Ramos (cell line): ENCODE measurements around the gene CYTH1.

Source experiments
- in situ Hi-C: fragments of 300-500 bp; cut with MboI; formaldehyde crosslinking; loops from one replicate; pipeline ENCODE4 v1.14.3; 2022; ENCODE audit warnings: low sequenced_read_pairs; ENCODE audit not compliant: unreplicated experiment

The CYTH1 gene

DNA sequence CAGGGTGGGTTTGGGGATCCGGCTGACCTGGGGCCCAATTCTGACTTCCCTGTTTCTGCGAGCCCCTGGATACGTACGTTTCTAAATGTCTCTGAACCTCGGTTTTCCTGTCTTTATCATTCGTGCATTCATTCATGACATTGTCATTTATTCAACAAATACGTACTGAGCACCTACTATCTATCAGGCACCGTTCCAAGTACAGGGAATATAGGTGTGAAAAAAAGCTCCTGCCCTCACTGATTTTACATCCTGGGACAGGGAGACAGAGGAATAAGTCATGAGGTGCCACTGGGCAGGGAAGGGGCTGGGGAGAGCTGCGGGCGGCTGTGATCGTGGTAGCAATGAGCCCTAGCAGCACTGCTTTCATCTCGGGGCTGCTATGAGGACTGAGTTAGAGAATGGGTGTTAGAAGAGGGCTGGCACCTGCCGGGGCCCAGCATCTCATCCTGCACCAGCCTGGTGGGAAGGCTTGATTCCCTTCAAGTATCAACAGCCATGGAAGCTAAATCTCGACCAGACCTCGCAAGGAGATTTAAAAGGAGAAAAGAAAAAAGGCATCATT is 116.6 kb downstream of the CYTH1 start:
- in situ Hi-C loops = no loop called here

DNA sequence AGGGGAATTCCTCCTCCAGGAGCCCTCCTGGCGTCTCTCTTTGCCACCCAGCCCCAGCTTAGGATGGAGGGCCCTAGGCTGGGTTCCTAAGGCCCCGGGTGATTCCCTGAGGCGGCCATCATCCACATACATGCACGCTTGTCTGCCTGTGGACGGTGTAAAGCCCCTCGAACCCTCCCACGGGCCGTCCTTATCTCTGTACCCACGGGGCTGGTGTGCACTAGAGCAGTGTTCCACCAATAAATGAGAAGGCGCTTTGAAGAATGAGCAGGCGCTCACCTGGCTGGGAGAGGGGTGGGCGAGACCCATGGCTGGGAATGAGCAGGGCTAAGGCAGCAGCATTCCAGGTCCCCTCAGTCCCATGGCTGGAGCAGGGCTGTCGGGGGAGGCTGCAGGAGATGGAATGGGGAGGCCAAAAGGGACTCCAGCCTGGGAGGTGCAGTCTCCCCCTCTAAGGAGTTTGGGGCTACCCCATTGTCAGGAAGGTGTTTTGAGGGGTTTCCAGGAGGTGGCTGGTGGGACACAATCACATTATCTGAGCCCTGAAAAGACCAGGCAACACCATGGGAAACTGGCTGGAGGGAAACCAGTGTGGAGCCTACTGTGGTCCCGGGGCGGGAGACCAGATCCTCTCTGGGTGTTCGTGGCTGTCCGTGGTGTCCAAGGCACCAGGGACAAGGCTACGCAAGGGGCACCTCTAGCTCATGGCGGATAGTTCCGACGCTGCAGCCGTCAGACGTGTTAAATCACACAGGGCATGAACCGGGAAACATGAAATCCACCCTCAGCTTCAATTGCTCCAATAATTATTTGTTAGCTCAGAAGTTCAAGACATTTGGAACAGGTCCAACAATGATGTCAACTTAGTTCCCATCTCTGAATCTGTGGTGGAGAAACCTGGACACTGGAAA is 117.3 kb downstream of the CYTH1 start:
- in situ Hi-C loops = no loop called here

DNA sequence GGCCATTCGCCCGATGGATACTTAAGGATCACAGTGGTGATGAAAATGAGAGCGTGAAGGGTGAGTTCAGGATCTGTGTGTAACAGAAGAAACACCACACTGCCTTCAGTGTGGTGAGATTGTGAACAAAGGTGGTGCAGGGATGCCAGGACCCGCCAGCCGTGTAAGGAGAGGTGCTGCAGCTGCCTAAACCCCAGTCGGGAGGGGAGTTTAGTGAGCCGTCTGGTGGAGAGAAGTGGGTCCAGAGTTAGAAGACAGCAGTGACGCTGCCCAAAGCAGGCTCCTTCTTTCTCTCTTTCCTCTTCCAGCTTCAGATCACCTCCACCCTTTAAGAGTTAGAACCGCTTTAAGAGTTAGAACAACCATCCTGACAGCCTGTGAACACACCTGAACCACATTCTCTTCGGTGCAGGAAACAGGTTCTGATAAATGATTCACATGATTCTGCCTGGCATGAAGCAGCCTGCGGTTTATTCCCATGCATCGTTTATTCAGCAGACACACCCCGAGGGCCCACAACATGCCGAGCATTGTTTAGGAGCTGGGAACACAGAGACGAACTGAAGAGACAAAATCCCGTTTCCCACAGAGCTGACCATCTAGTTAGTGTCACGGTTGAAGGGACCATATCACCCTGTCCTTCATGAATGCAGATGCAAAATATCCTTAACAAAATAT is 120.8 kb downstream of the CYTH1 start:
- in situ Hi-C loops = no loop called here

DNA sequence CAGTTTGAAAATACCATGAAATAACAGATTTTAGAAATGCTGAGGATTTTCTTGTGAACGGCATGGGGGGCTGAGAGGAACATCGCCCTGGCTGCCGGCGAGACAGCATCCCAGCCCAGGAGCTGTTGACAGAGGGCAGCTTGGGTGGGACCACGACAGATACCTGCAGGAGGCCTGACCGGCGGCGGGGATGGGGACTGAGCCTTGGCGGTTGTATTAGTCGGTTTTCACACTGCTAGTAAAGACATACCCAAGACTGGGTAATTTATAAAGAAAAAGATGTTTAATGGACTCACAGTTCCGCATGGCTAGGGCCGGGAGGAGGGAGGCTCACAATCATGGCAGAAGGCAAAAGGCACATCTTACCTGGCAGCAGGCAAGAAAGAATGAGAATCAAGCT is 122.5 kb downstream of the CYTH1 start:
- in situ Hi-C loops = no loop called here

DNA sequence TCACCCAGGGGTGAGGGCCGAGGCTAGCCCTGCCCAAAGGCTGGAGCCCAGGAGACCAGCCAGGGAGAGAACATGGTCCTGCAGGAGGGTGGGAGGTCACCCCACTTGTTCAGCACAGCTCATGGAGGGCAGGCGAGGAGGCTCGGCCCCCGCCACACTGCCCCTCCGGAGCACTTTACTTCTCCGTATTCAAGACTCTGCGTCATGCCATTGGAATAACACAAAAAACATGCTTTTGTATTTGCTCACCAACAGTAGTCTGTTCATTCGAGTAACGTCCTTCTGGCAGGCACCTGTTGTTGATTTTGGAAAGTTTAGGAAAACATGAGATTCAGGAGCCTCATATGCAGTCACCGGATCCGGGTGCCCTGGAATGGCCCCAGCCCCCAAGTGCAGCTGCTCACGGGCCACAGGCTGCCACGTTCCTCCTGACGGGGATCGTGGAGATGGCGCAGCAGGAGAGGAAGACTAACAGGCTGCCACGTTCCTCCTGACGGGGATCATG is 123.7 kb downstream of the CYTH1 start:
- in situ Hi-C loops = no loop called here

DNA sequence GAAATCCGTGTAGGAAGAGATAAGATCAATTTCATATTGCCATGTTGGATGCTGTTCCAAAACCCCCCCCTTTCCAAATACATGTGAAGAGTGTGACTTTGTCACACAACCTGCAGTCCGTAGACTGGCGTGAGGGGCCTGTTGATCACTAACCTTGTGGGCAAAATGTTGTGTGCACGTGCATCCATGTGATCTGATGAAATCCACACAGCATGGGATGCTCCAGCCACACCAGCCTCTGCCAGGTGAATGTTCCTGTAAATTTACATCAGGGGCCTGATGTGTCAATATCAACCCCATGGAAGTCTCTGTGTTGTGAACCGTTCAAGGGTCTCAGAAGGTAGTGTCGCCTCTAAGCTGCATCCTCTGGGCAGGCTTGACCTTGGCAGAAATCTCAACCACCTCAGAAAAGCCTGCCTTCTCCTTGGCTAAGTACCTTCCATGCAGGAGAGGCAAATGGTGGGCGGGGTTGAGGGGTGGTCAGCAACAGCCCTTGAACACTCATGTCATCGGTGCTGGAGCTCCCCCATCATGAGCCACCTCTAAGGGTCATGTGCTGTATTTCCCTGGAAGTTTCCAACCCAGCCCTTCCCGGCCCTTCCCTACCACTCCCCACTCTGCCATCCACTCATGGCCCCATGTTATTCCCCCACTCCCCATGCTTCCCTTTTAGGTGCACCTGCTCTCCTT is 126.7 kb downstream of the CYTH1 start:
- in situ Hi-C loops = no loop called here

DNA sequence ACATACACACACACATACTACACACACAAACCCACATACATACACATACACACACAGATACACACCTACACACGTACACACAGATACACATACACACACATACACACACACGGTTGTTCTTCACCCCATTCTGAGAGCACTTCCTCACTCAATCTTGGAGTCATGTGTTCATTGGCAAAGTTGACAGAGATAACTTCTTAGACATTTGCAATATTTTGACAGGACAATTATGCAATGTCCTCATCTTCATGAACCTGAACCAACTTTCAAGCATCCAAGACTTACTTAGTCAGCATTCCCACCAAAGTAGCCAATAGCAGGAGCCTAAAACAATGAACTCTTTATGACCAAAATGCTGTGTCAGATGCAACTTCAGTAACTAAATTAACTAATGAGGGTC is 127.7 kb downstream of the CYTH1 start:
- in situ Hi-C loops = no loop called here

DNA sequence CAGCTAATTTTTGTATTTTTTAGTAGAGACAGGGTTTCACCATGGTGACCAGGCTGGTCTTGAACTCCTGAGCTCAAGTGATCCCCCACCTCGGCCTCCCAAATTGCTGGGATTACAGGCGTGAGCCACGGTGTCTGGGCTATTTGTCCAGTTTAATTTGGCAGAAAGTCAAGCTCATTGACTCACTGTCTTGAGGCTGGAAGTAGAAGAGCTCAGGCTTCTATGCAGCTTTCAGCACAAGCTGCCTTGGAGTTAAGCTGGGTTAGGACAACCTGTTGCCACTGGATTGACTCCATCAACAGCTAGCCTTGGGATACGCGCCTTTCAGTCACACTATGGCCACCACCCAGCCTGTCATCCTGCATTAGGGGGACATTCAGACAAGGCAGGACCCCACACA is 128.7 kb downstream of the CYTH1 start:
- in situ Hi-C loops = no loop called here

DNA sequence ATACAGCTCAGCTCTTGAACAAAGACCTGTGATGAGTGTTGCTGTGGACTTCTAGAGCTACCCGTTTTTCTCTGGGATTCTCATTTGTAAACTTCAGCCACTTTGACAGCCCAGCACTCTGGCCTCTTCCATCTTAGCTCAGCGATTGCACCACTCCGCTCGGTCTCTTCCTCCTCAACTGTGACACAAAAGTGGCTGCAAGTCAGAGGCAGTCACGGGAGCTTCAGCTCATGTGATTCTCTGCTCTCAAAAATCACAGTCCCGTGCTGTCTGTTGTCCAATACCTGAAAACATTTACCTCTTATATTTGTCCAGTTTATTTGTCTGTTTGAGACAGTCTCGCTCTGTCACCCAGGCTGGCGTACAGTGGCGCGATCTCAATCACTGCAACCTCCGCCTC is 129.2 kb downstream of the CYTH1 start:
- in situ Hi-C loops = no loop called here

DNA sequence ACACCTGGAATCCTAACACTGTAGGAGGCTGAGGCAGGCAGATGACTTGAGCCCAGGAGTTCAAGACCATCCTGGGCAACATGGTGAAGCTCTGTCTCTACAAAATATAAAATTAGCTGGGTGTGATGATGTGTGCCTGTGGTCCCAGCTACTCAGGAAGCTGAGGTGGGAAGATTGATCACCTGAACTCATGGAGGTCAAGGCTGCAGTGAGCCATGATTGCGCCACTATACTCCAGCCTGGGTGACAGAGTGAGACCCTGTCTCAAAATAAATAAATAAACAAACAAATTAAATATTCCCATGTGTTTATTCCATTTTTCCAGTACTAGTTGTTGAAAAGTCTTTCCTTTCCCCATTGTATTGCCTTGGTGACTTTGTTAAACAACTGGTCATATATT is 130.0 kb downstream of the CYTH1 start:
- in situ Hi-C loops = no loop called here

DNA sequence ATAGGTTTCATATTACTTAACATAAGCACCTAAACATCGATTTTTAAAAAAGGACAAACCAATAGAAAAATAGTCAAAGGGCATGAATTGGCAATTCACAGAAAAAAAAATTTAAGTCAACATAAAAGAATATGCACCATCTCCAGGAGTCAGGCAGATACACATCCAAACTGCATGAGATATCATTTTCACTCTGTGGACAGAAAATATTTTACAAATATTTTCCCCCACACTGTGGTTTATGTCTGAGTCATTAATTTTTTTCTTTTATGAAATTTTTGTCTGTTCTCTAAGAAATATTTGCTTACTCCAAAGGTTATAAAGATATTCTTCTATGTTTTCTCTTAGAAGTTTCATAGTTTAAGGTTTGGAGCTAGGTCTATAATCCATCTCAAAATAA is 130.5 kb downstream of the CYTH1 start:
- in situ Hi-C loops = no loop called here

DNA sequence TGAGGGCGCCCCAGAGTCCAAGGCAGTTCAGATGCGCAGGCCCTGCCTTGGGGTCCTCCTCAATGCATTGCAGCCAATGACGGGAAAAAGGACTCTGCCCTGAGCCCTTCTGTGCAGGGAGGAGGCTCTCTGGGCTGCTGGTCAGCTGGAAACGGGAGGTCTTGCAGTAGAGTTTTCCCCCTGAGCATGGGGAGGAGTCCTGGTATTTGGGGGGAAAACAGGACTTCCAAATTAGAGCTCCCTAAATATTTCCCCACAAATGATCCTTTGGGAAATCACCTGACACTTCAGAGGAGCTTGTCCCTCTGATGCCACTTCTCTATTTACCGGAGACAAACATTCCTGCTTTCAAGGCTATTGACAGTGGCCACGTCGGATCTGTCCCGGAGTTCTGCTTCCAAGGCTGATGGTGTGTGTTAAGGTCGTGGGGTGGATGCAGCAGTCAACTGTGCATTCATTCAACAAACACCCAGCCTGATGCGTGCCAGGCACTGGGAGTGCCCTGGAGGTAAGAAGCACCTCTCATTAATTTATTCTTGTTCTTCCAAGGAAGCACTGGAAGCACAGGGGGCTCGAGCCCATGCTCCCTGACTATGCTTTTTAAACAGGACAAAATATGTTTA is 131.9 kb downstream of the CYTH1 start:
- in situ Hi-C loops = no loop called here

DNA sequence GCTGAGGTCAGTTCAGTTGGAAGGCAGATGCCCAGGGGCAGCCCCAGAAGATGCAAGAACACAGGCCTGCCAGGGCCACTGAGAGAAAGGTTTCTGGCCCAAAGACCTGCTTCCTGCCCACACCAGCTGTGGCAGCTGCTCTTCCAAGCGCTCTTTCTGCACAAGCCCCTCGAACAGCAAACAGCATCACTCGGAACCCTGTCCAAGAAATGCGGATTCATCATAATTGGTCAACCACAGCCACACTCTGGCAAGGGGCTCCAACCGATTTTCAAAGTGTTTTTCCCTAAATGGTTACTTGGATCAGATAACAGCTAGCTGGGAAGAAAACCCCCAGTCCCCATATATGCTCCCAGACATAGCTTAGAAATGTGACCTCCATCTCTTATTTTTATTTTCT is 133.8 kb downstream of the CYTH1 start:
- in situ Hi-C loops = no loop called here

DNA sequence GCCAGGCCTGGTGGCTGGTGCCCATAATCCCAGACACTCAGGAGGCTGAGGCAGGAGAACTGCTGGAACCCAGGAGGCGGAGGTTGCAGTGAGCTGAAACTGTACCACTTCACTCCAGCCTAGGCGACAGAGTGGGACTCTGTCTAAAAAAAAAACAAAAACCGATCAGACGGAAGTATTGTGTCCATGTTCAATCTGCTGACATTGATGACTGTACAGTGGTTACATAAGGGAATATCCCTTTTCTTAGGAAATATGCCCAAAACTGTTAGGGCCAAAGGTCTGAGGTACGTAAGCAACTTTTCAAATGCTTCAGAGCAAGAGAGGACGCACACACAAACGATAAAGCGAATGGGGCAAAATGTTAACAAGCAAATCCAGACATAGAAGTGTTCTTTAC is 135.0 kb downstream of the CYTH1 start:
- in situ Hi-C loops = no loop called here

DNA sequence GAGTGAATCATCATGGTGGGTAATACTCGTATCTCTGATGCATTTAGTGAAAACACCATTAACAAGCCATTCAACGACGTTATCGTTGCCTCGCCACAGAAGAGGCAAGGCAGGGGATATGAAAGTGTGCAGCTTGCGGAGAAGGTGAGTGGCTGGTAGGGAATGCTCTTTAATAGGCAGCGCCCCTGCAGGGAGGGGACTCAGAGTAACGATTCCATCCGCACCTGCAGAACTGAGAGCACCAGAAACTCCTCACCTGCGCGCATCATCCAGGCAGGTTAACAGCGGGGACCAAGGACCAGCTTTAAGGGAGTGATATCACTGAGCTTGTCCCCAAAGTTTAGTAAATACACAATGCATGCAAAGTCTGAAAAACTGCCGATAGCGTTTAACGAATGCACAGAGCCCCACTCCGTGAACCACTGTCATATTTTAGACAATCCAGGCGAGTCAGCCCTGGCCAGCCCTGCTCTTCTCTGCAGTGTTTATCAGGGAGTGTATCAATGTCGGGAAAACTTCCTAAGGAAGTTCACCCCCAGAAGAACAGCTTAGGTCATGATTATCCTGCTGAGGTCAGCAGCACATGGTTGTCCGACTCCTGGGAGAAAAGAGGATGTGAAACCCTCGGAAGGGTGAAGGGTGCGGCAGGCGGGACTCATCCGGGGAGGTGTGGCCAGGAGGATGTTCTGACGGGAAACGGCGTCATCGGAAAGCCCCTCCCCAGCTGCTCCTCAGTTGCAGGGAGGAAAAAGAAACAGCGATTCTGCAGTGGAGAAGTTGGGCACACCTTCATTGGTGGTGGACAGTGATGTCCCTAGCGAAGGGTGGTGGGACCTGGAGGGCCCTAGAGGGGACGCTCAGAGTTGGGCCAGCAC is 136.4 kb downstream of the CYTH1 start:
- in situ Hi-C loops = no loop called here

DNA sequence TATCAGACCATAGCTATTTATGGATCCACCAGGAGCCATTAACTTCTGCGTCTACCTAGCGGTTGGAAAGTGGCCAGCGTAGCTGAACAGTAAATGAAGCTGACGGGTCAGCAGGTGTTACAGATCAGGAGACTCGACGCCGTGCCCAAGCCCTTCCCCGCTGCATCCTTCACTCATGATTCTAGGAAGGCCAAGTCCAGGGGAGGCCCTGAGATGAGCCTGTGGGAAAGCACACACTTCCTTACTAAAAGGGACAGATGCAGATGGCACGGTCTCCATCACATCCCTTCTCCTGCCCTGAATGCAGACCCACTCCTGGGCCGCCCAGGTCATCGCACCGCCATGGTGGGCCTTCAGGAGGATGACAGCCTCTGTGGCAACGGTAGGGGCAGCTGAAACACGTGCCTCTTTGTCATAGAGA is 137.1 kb downstream of the CYTH1 start:
- in situ Hi-C loops = no loop called here

DNA sequence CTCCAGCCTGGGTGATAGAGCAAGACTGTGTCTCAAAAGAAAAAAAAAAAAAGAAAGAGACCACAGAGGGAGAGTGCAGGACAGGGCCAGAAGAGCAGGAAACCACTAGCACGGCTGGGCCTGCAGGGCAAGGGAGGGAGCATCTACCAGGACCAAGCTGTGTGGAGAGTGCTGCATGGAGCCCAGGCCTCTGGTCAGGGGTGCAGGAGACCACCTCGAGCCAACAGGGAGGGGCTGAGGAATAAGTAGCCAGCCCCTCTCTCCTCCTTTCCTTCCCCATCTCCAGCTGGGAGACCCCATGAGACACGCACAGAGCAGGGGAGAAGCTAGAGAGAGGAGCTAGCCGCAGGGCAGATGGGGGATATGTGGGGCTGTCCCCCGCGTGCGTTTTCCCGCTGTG is 137.8 kb downstream of the CYTH1 start:
- in situ Hi-C loops = no loop called here

DNA sequence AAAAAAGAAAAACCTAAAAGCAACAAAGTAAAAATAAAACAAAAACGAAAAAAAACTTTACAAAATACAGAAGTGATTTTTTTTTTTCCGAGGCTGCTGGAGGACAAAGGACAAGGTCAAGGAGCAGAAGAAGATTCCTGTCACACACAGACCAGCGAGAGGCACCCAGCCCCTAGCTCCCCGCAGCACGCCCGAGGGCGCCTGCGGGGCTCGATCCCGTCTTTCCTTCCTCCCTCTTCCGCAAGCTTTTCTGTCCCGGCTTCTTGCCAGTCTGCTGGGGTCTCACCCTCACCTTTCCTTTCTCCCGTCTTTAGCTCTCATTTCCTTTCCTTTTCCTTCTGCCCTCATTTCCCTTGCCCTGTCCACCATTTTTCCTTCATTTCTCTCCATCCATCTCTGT is 138.7 kb downstream of the CYTH1 start:
- in situ Hi-C loops = no loop called here

DNA sequence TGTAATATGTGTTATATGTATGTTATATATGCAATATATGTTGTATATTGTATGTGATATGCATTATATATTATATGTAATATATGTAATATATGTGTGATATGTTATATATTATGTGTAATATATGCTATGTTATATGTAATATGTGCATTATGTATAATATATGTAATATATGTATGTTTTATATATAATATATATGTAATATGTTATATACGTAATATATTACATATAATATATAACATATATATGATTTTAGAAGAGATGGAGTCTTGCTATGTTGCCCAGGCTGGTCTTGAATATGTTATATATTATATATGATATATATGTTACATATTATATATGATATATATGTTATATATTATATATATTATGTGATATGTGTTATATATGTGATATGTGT is 139.4 kb downstream of the CYTH1 start:
- in situ Hi-C loops = no loop called here
